ENCODE data around the gene SBF2.

Gene SBF2

GRCh38 chr11:9855579-9856287 is 438.3 kb downstream of the SBF2 start:
- no peak overlapping the region for H3K27ac ChIP-seq
- TF ChIP-seq ZFX (IDR thresholded peaks at IDR 0.05): no peak
- TF ChIP-seq CTCF (conservative IDR thresholded peaks at IDR 0.05): no peak

GRCh38 chr11:9853929-9854552 is 440.0 kb downstream of the SBF2 start:
- TF ChIP-seq CTCF (conservative IDR thresholded peaks at IDR 0.05) (no peak), ZFX (IDR thresholded peaks at IDR 0.05) (no peak)
- H3K27ac ChIP-seq: no peak overlapping the region

- H3K27ac ChIP-seq: no peak overlapping the region
- no peak for TF ChIP-seq CTCF (conservative IDR thresholded peaks at IDR 0.05)
- TF ChIP-seq ZFX (IDR thresholded peaks at IDR 0.05): no peak
Observed at GRCh38 chr11:9852465-9852864, 441.6 kb downstream of the SBF2 start.

GRCh38 chr11:9851366-9851765 is 442.7 kb downstream of the SBF2 start:
- TF ChIP-seq CTCF (conservative IDR thresholded peaks at IDR 0.05): no peak
- no peak for TF ChIP-seq ZFX (IDR thresholded peaks at IDR 0.05)
- H3K27ac ChIP-seq: no peak overlapping the region

- TF ChIP-seq ZFX (IDR thresholded peaks at IDR 0.05) (no peak), CTCF (conservative IDR thresholded peaks at IDR 0.05) (no peak)
- H3K27ac ChIP-seq: no peak overlapping the region
Observed at GRCh38 chr11:9850224-9850895, 443.7 kb downstream of the SBF2 start.

GRCh38 chr11:9849389-9849788 is 444.6 kb downstream of the SBF2 start:
- TF ChIP-seq ZFX (IDR thresholded peaks at IDR 0.05) (no peak), CTCF (conservative IDR thresholded peaks at IDR 0.05) (no peak)
- no peak overlapping the region for H3K27ac ChIP-seq

- no peak overlapping the region for H3K27ac ChIP-seq
- no peak for TF ChIP-seq ZFX (IDR thresholded peaks at IDR 0.05)
- no peak for TF ChIP-seq CTCF (conservative IDR thresholded peaks at IDR 0.05)
Observed at GRCh38 chr11:9847636-9848035, 446.4 kb downstream of the SBF2 start.

Measured in C4-2B (cell line).